Kidney (tissue), 14 donors: ENCODE results near the gene GPC6. TPM values are rescaled to one million over a fixed set of nuclear protein-coding genes. Genes with fewer than 3 reads are reported as not detected.

Source experiments
- DNase-seq, 5 donors: peaks; one replicate each; pipeline ENCODE4 v3.0.0-alpha.2; 2013 to 2020
- FAIRE-seq: peaks from 2 replicates; lab custom pipeline; 2012; peaks lifted over from hg19 to GRCh38; lab: Jason Lieb, UNC
- H3K27ac ChIP-seq, 2 donors: one replicate each; pipeline ENCODE4 v1.7.0; 2013; ENCODE audit warnings: low read depth in 2 of 2, low read length in 2 of 2, inconsistent platforms in 1 of 2
- H3K27me3 ChIP-seq: one replicate; pipeline ENCODE4 v1.7.1; 2013; ENCODE audit warnings: low read length, inconsistent platforms; ENCODE audit not compliant: control insufficient read depth, insufficient read depth
- H3K36me3 ChIP-seq, 3 donors: one replicate each; pipeline versions ENCODE4 v1.7.0 to v1.7.1; 2013; ENCODE audit warnings: low read length in 3 of 3, control low read depth in 1 of 3, inconsistent platforms in 1 of 3; ENCODE audit not compliant: insufficient read depth in 3 of 3, control insufficient read depth in 2 of 3
- H3K4me1 ChIP-seq, 3 donors: one replicate each; pipeline versions ENCODE4 v1.7.0 to v1.7.1; 2013; ENCODE audit warnings: low read length in 3 of 3, inconsistent platforms in 1 of 3, low read depth in 1 of 3; ENCODE audit not compliant: control insufficient read depth in 2 of 3, insufficient read depth in 2 of 3
- H3K4me3 ChIP-seq, 3 donors: one replicate each; pipeline versions ENCODE4 v1.7.0 to v1.8.1; 2013; ENCODE audit warnings: low read length in 3 of 3, control low read depth in 1 of 3, inconsistent platforms in 1 of 3
- H3K9ac ChIP-seq, 3 donors: one replicate each; pipeline versions ENCODE4 v1.7.0 to v1.7.1; 2013; ENCODE audit warnings: low read length in 3 of 3, control low read depth in 1 of 3, inconsistent platforms in 1 of 3
- H3K9me3 ChIP-seq, 3 donors: one replicate each; pipeline versions ENCODE4 v1.7.0 to v1.7.1; 2013; ENCODE audit warnings: low read length in 3 of 3, control low read depth in 1 of 3, inconsistent platforms in 1 of 3; ENCODE audit not compliant: control insufficient read depth in 2 of 3, insufficient read depth in 1 of 3
- intact Hi-C: fragments of 100-400 bp; cut with DNase I; formaldehyde crosslinking; loops from one replicate; pipeline ENCODE4 v1.11.1; 2022
- polyA plus RNA-seq: library from polyadenylated mRNA; stranded (reverse); fragments of 350-450 nt; fragmentation: Illumina TruSeq; extraction: RNeasy Lipid Tissue Mini Kit (QIAGEN cat#74804); gene quantifications from one replicate; pipeline ENCODE4 v1.2.3, GENCODE V29; 2014; ENCODE audit warnings: low read depth, low replicate concordance; ENCODE audit not compliant: insufficient read depth
- total RNA-seq: library from RNA; stranded (reverse); fragmentation: NEBNext Ultra II Directional; extraction: Animal tissue kit (Norgen Biotek cat#: 25700); gene quantifications from one replicate; pipeline ENCODE4 v1.2.1, GENCODE V29; 2021
- TF ChIP-seq, protein P1 (sequence below): IDR thresholded peaks from 3 replicates; pipeline ENCODE4 v1.5.1; 2012; ENCODE audit warnings: mild to moderate bottlenecking, moderate library complexity, borderline replicate concordance; ENCODE audit not compliant: insufficient read depth; ENCODE audit errors: extremely low read depth
- donor health status: control.
- donor health status: control.
- donor health status: control.
- donor health status: control.
- donor health status: control.
- donor health status: DM: yes; HTN: yes; CAD: no.
- donor health status: Normal renal cell carcinoma (clear cell type).

The GPC6 gene
- total and polyA plus RNA-seq, 2 donors from 2014 or later = 6.2 to 15.5 TPM

DNA sequence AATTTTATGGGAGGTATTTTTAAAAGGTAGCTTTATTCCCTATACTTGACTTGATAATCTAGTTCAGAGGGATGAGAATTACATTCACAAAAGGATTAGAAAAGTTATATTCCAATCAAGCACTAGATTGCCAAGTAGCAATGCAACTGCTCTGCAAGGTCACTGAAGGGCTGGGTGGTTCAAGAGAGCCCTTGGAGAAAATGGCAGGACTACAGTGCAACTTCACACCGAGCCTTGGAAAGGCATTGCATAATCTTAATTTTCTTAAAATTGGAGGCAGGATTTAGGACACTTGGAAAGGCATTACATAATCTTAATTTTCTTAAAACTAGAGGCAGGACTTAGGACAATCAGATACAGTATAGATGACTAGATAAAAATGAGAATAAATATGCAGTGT lies 936.9 kb downstream of the GPC6 start:
- DNase-seq (no peak), FAIRE-seq (no peak)
- H3K9me3 ChIP-seq = no peaks in the 10 kb centered on the region
- TF ChIP-seq, protein P1, sequence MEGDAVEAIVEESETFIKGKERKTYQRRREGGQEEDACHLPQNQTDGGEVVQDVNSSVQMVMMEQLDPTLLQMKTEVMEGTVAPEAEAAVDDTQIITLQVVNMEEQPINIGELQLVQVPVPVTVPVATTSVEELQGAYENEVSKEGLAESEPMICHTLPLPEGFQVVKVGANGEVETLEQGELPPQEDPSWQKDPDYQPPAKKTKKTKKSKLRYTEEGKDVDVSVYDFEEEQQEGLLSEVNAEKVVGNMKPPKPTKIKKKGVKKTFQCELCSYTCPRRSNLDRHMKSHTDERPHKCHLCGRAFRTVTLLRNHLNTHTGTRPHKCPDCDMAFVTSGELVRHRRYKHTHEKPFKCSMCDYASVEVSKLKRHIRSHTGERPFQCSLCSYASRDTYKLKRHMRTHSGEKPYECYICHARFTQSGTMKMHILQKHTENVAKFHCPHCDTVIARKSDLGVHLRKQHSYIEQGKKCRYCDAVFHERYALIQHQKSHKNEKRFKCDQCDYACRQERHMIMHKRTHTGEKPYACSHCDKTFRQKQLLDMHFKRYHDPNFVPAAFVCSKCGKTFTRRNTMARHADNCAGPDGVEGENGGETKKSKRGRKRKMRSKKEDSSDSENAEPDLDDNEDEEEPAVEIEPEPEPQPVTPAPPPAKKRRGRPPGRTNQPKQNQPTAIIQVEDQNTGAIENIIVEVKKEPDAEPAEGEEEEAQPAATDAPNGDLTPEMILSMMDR = no peak
- no peaks in the 10 kb centered on the region for H3K27me3 ChIP-seq
- no peak overlapping the region for H3K9ac ChIP-seq
- H3K27ac ChIP-seq = no peak overlapping the region
- intact Hi-C loops = no loop called here
- H3K4me3 ChIP-seq = no peak overlapping the region
- no peaks in the 10 kb centered on the region for H3K36me3 ChIP-seq
- no peaks in the 10 kb centered on the region for H3K4me1 ChIP-seq

DNA sequence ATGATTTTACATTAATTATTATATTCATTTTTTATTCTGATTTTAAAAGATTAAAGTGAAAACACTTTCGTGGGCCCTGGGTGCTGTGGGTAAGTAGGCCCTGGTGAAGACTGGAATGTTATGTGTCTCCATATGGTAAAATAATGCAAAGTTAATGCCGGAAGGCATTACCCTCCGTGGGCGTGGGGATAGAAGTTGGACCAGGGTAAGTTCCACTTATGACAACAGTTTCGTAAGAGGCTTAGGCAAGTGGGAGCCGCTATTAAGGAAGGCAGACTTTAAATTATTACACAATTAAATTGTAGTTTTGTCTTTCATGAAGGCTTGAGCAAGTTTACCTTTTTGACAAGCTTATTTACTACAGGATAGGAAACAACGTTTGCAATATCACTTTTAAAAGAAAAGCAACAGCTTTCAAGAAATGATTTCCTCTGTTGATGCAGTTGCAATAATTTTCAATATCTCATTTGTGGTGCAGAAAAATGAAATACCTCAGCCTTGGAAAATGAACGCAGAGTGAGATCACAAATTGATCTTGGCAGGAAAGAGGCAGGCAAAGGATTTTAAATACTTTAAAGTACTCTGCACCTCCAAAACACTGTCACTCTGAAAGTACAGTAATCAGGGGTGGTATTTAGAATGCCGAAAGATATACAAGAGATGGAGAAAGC lies 942.3 kb downstream of the GPC6 start:
- Histone ChIP-seq H3K36me3 (no peaks in the 10 kb centered on the region), H3K9me3 (no peaks in the 10 kb centered on the region), H3K9ac (no peak overlapping the region), H3K27ac (no peak overlapping the region), H3K4me3 (no peak overlapping the region), H3K27me3 (no peaks in the 10 kb centered on the region), H3K4me1 (peaks cover 0 to 3% (median 0%) of the 10 kb centered on the region in 3 donors)
- DNase-seq = no peak
- intact Hi-C loops = no loop called here
- TF ChIP-seq, protein P1 = no peak
- no peak for FAIRE-seq

DNA sequence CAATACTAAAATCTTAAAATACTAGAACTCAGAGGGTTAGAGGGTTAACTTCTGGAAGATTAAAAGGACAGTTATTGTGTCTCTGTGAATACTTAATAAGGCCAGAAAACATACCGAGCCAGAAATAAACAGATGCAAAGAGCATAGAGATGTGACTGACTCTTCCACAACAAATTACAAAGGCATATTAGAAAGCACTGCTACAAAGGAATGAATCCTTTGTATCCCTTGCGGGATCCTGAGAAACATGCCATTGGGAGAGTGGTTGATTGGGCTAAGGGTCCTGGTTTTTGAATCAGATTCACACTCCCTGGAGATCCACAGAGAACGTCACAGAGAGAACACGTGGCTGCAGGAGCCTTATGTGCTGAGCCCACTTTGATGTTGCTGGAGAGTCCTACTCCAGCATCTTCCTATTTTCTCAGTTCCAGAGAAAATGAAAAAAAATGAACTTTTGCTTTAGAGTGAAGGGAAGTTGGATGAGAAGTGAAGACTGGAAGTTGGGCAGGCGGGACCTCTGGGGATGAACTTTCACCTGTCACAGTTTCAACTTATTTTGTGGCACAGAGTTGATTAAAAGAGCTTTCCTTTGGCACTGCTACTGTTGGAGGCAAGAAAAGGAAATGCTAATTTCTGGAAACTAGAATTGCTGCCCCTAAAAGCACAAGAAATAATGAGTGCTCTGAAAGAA lies 943.0 kb downstream of the GPC6 start:
- no peak overlapping the region for H3K4me3 ChIP-seq
- H3K27me3 ChIP-seq = no peaks in the 10 kb centered on the region
- no peak overlapping the region for H3K27ac ChIP-seq
- DNase-seq = no peak
- H3K4me1 ChIP-seq = peaks cover 0 to 3% (median 0%) of the 10 kb centered on the region in 3 donors
- no peaks in the 10 kb centered on the region for H3K9me3 ChIP-seq
- H3K36me3 ChIP-seq = no peaks in the 10 kb centered on the region
- intact Hi-C loops = no loop called here
- FAIRE-seq = no peak
- TF ChIP-seq, protein P1 = no peak
- no peak overlapping the region for H3K9ac ChIP-seq
